Daoy (cell line): ENCODE data around the gene SELENOT. TPM values are rescaled to one million over a fixed set of nuclear protein-coding genes. Genes with fewer than 3 reads are reported as not detected.

ENCODE experiments used
- DNase-seq: peaks from one replicate; pipeline ENCODE4 v3.0.0-alpha.2; 2015; ENCODE audit warnings: low read depth
- total RNA-seq: library from RNA; depleted of rRNA; stranded (reverse); fragments of >200 nt; shearing (Covaris generic); gene quantifications from 2 replicates; pipeline ENCODE4 v1.2.3, GENCODE V29; 2014; rRNA removed

SELENOT gene
- total RNA-seq, result 201 and 204 TPM in 2 replicates

- DNase-seq, result peak; percentile 99
These were observed at the start of gene SELENOT for GRCh38 chr3:150603153-150603979. SELENOT (plus strand) TSS chr3:150603321; CDS start chr3:150603363, 42 bp downstream.

- DNase-seq, result no peak
These were observed 47.2 kb upstream of the SELENOT start for GRCh38 chr3:150555859-150556436.

GRCh38 chr3:150556792-150557191 is 46.3 kb upstream of the SELENOT start:
- no peak for DNase-seq

GRCh38 chr3:150557725-150558124 is 45.4 kb upstream of the SELENOT start:
- no peak for DNase-seq

GRCh38 chr3:150564243-150564642 is 38.9 kb upstream of the SELENOT start:
- no peak for DNase-seq

GRCh38 chr3:150567328-150567727 is 35.8 kb upstream of the SELENOT start:
- no peak for DNase-seq

- DNase-seq, result no peak
These were observed 25.3 kb upstream of the SELENOT start for GRCh38 chr3:150577855-150578254.

- DNase-seq, result no peak
These were observed 21.9 kb upstream of the SELENOT start for GRCh38 chr3:150581174-150581573.

- no peak for DNase-seq
These were observed 20.5 kb upstream of the SELENOT start for GRCh38 chr3:150582620-150583019.

GRCh38 chr3:150583028-150583427 is 20.1 kb upstream of the SELENOT start:
- no peak for DNase-seq

- DNase-seq, result no peak
These were observed 14.9 kb upstream of the SELENOT start for GRCh38 chr3:150588027-150588830.

- no peak for DNase-seq
These were observed 13.4 kb upstream of the SELENOT start for GRCh38 chr3:150589759-150590158.

GRCh38 chr3:150594150-150594549 is 9.0 kb upstream of the SELENOT start:
- DNase-seq, result no peak

- DNase-seq, result no peak
These were observed 5.5 kb upstream of the SELENOT start for GRCh38 chr3:150597646-150598045.

GRCh38 chr3:150599611-150600297 is 3.4 kb upstream of the SELENOT start:
- DNase-seq, result peak; percentile 88

- DNase-seq, result peak; percentile 14
These were observed 2.2 kb upstream of the SELENOT start for GRCh38 chr3:150600647-150601530.

GRCh38 chr3:150602426-150603152 is 532 bp upstream of the SELENOT start:
- DNase-seq, result no peak

GRCh38 chr3:150603980-150604319 is 829 bp downstream of the SELENOT start:
- no peak for DNase-seq

- DNase-seq, result no peak
These were observed 3.0 kb downstream of the SELENOT start for GRCh38 chr3:150605998-150606641.
